Osteoblast (primary cell): Measurements from ENCODE around the gene NUMB. TPM values are rescaled to one million over a fixed set of nuclear protein-coding genes. Genes with fewer than 3 reads are reported as not detected.

Experiments
- DNase-seq: peaks from one replicate; pipeline ENCODE4 v3.0.0; 2011; ENCODE audit warnings: low spot score, mixed read lengths; ENCODE audit not compliant: insufficient read length; ENCODE audit errors: missing footprints
- H2AFZ ChIP-seq: 2 replicates; pipeline ENCODE4 v1.6.0; 2011; ENCODE audit warnings: mild to moderate bottlenecking, low read length
- H3K27ac ChIP-seq: 2 replicates; pipeline ENCODE4 v1.5.1; 2011; ENCODE audit warnings: mild to moderate bottlenecking, low read depth, low read length, moderate library complexity
- H3K27me3 ChIP-seq: 2 replicates; pipeline ENCODE4 v1.6.0; 2012; ENCODE audit warnings: mild to moderate bottlenecking, control low read depth, inconsistent platforms, low read length, moderate library complexity; ENCODE audit not compliant: insufficient read depth
- H3K36me3 ChIP-seq: 2 replicates; pipeline ENCODE4 v1.5.1; 2011; ENCODE audit warnings: mild to moderate bottlenecking, low read length, control low read depth, moderate library complexity; ENCODE audit not compliant: insufficient read depth
- H3K4me1 ChIP-seq: 2 replicates; pipeline ENCODE4 v1.5.1; 2011; ENCODE audit warnings: mild to moderate bottlenecking, low read length, control low read depth, moderate library complexity; ENCODE audit not compliant: insufficient read depth
- H3K4me2 ChIP-seq: 2 replicates; pipeline ENCODE4 v1.6.0; 2011; ENCODE audit warnings: mild to moderate bottlenecking, low read length; ENCODE audit not compliant: insufficient read depth
- H3K4me3 ChIP-seq: fragments of 200-600 bp; sonication (generic); 3 replicates; pipeline ENCODE4 v1.5.1; 2012; ENCODE audit warnings: mild to moderate bottlenecking, low read length, inconsistent platforms; ENCODE audit not compliant: insufficient read depth
- H3K79me2 ChIP-seq: 2 replicates; pipeline ENCODE4 v1.6.0; 2012; ENCODE audit warnings: mild to moderate bottlenecking, low read length, control low read depth, inconsistent platforms; ENCODE audit not compliant: insufficient read depth
- H3K9me3 ChIP-seq: 2 replicates; pipeline ENCODE4 v1.5.1; 2011; ENCODE audit warnings: low read depth, low read length, control low read depth
- H4K20me1 ChIP-seq: 2 replicates; pipeline ENCODE4 v1.6.0; 2012; ENCODE audit warnings: mild to moderate bottlenecking, low read length, control low read depth; ENCODE audit not compliant: insufficient read depth
- CTCF ChIP-seq: IDR thresholded peaks from 2 replicates; pipeline ENCODE4 v1.5.1; 2011; ENCODE audit warnings: mild to moderate bottlenecking, low read depth, low read length, moderate library complexity; ENCODE audit errors: extremely low read depth
- total RNA-seq: library from RNA; depleted of rRNA; stranded (reverse); fragments of >200 nt; gene quantifications from 2 replicates; pipeline ENCODE4 v1.2.3, GENCODE V29; 2012

NUMB gene
- total RNA-seq, 1 donor = 52.5 TPM

- Histone ChIP-seq H3K27ac (peak overlapping the region; percentile 2), H3K27me3 (no peaks in the 10 kb centered on the region), H3K4me3 (no peak overlapping the region), H3K79me2 (peaks cover 24% of the 10 kb centered on the region), H3K4me1 (no peaks in the 10 kb centered on the region), H3K9me3 (no peaks in the 10 kb centered on the region), H4K20me1 (peaks cover 2% of the 10 kb centered on the region), H2AFZ (no peak overlapping the region), H3K4me2 (no peak overlapping the region), H3K36me3 (peaks cover 60% of the 10 kb centered on the region)
- TF ChIP-seq CTCF = no peak
- DNase-seq = no peak
These were observed 169.0 kb downstream of the NUMB start for GRCh38 chr14:73289308-73289707.

DNA sequence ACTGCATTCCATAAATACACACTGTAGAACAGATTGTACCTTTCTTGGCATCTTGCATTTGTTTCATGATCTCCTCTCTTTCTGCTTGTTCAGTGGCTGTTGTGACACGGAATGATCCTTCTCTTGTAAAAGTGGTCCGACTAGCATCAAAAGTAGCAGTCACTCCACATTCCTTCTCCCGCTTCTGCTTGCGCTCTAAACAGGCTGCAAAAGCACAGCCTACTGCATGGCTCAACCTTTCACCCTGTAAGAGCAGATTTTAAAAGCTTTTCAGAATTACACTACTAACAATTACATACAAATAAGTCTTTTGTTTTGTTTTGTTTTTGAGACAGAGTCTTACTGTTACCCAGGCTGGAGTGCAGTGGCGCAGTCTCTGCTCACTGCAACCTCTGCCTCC lies 171.3 kb downstream of the NUMB start:
- Histone ChIP-seq H3K4me1 (peaks cover 1% of the 10 kb centered on the region), H2AFZ (no peak overlapping the region), H4K20me1 (peaks cover 2% of the 10 kb centered on the region), H3K79me2 (peaks cover 25% of the 10 kb centered on the region), H3K36me3 (peaks cover 64% of the 10 kb centered on the region), H3K4me2 (no peak overlapping the region), H3K27ac (no peak overlapping the region), H3K27me3 (no peaks in the 10 kb centered on the region), H3K4me3 (no peak overlapping the region), H3K9me3 (no peaks in the 10 kb centered on the region)
- TF ChIP-seq CTCF = no peak
- DNase-seq = no peak

- peaks cover 24% of the 10 kb centered on the region for H3K79me2 ChIP-seq
- H3K27me3 ChIP-seq = no peaks in the 10 kb centered on the region
- no peak overlapping the region for H3K4me3 ChIP-seq
- no peak for DNase-seq
- no peaks in the 10 kb centered on the region for H3K9me3 ChIP-seq
- H3K4me2 ChIP-seq = no peak overlapping the region
- H2AFZ ChIP-seq = no peak overlapping the region
- no peak overlapping the region for H3K27ac ChIP-seq
- H3K36me3 ChIP-seq = peaks cover 65% of the 10 kb centered on the region
- H3K4me1 ChIP-seq = peaks cover 6% of the 10 kb centered on the region
- no peak for TF ChIP-seq CTCF
- H4K20me1 ChIP-seq = peaks cover 2% of the 10 kb centered on the region
These were observed 171.7 kb downstream of the NUMB start for GRCh38 chr14:73286598-73286997.

DNA sequence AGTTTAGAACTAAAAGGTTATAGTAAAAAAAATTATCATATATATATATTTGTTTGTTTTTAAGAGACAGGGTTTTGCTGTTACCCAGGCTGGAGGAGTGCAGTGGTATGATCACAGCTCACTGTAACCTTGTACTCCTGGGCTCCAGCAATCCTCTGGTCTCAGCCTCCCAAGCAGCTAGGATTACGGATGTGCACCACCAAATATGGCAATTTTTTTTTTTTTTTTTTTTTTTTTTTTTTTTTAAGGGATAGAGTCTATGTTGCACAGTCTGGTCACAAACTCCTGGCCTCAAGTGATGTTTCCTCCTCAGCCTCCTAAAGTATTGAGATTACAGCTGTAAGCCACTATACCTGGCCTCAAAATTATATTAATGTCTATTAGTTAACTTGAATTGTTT lies 172.4 kb downstream of the NUMB start:
- no peak overlapping the region for H3K4me2 ChIP-seq
- DNase-seq = no peak
- H3K9me3 ChIP-seq = no peaks in the 10 kb centered on the region
- H4K20me1 ChIP-seq = peaks cover 5% of the 10 kb centered on the region
- TF ChIP-seq CTCF = no peak
- no peaks in the 10 kb centered on the region for H3K27me3 ChIP-seq
- H3K36me3 ChIP-seq = peaks cover 71% of the 10 kb centered on the region
- H3K4me1 ChIP-seq = peaks cover 6% of the 10 kb centered on the region
- H2AFZ ChIP-seq = no peak overlapping the region
- H3K27ac ChIP-seq = no peak overlapping the region
- H3K79me2 ChIP-seq = peaks cover 24% of the 10 kb centered on the region
- H3K4me3 ChIP-seq = no peak overlapping the region
